HFFc6 (cell line): ENCODE results near the gene NEXN. TPM values are rescaled to one million over a fixed set of nuclear protein-coding genes. Genes with fewer than 3 reads are reported as not detected.

Source experiments
- DNase-seq: peaks from one replicate; pipeline ENCODE4 v3.0.0-alpha.2; 2018
- H3K27ac Mint-ChIP-seq: 2 replicates; pipeline ENCODE4 v1.8.0; 2020; ENCODE audit warnings: mild to moderate bottlenecking, mixed read lengths
- H3K27me3 Mint-ChIP-seq: 2 replicates; pipeline ENCODE4 v1.8.0; 2021; ENCODE audit warnings: mild to moderate bottlenecking, moderate library complexity, mixed read lengths; ENCODE audit not compliant: insufficient read depth
- H3K36me3 Mint-ChIP-seq: 2 replicates; pipeline ENCODE4 v1.8.0; 2021; ENCODE audit warnings: low read depth, mixed read lengths
- H3K4me1 Mint-ChIP-seq: 2 replicates; pipeline ENCODE4 v1.8.0; 2020; ENCODE audit warnings: low read depth, mixed read lengths
- H3K4me3 Mint-ChIP-seq: 2 replicates; pipeline ENCODE4 v1.8.0; 2020; ENCODE audit warnings: mild to moderate bottlenecking, moderate library complexity, mixed read lengths
- H3K9me3 Mint-ChIP-seq: 2 replicates; pipeline ENCODE4 v1.8.0; 2020; ENCODE audit warnings: mild to moderate bottlenecking, mixed read lengths
- CTCF ChIP-seq: fragments of 200-600 bp; sonication (generic); IDR thresholded peaks from 2 replicates; pipeline ENCODE4 v1.5.0; 2021; ENCODE audit warnings: antibody characterized with exemption, mild to moderate bottlenecking
- long read RNA-seq: library from polyadenylated mRNA; unstranded; transcript quantifications from one replicate; pipeline ENCODE4 v2.0.0, GENCODE V29; 2019
- total RNA-seq, 6 experiments: library from RNA; stranded (reverse); fragmentation: NEBNext Ultra II Directional; extraction: Animal tissue kit (Norgen Biotek cat#: 25700); gene quantifications; 2 replicates in 1 of 6; 3 replicates in 5 of 6; pipeline ENCODE4 v1.2.3, GENCODE V29; 2021

Gene NEXN
- total RNA-seq = 10 to 100 TPM; 51.9 to 64.6 (median 56.5) TPM
- long read RNA-seq, partial matches to known transcripts = 114 of 152 reads
- long read RNA-seq, other reads (novel, unspliced or antisense) = 34 of 152 reads

DNA sequence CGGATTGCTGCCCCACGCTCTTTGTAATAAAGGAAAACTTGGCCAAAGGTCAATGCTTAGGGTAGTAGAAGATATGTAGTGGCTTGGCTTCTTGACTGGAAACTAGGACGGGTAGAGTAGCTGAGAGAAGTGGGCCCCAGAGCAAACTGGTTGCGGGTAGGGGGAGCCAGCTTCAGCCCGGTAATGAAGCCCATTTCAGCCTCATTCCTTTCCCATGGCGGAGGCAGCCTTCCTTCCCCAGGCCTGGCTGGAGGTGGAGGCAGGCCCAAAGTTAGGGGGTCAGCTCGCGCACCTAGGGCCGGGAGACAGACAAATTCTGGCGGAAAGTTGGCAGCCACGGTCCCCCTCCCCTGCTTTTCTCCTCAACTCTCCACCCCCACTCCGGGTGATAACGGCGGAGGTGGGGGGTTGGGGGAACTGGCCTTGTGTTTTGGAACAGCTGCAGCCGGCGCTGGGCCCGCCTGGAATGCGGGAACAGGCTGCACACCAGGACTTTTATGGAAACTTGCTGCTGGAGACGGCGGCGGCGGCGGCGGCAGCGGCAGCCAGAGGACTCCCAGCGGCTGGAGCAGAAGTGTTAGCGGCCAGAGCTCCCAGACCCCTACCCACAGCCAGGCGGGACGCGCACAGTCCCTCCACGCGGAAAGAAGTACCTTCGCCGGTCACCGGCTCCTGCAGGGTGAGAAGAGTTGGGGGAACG, at the start of gene NEXN:
NEXN (plus strand) TSS at position 544 of the 700 bp plus-strand sequence. CDS start 27,483 bp downstream, outside the sequence.
- Mint-ChIP-seq H3K27ac (peak within 1 kb of the TSS; percentile 95), H3K9me3 (no peaks in the 10 kb centered on the region), H3K4me1 (peaks cover 64% of the 10 kb centered on the region), H3K27me3 (peaks cover 2% of the 10 kb centered on the region; the same call in 1 of the 2 replicates), H3K36me3 (peaks cover 48% of the 10 kb centered on the region), H3K4me3 (peak within 1 kb of the TSS; percentile 94)
- no peak for TF ChIP-seq CTCF
- DNase-seq = peak; percentile 67

- Mint-ChIP-seq H3K36me3 (no peaks in the 10 kb centered on the region), H3K4me1 (peaks cover 19% of the 10 kb centered on the region), H3K27me3 (no peaks in the 10 kb centered on the region; the same call in 1 of the 2 replicates), H3K27ac (peak overlapping the region; percentile 65; the same call in 1 of the 2 replicates), H3K4me3 (peak overlapping the region; percentile 63), H3K9me3 (no peaks in the 10 kb centered on the region)
- DNase-seq = no peak
- no peak for TF ChIP-seq CTCF
Measured at GRCh38 chr1:77841574-77841973, 46.9 kb upstream of the NEXN start.

GRCh38 chr1:77845951-77846350, 42.5 kb upstream of the NEXN start:
- H3K27ac Mint-ChIP-seq = no peak overlapping the region
- no peaks in the 10 kb centered on the region for H3K9me3 Mint-ChIP-seq
- H3K4me1 Mint-ChIP-seq = peaks cover 10% of the 10 kb centered on the region
- DNase-seq = no peak
- no peak overlapping the region for H3K4me3 Mint-ChIP-seq
- no peaks in the 10 kb centered on the region; the same call in 1 of the 2 replicates for H3K27me3 Mint-ChIP-seq
- TF ChIP-seq CTCF = no peak
- no peaks in the 10 kb centered on the region for H3K36me3 Mint-ChIP-seq

DNA sequence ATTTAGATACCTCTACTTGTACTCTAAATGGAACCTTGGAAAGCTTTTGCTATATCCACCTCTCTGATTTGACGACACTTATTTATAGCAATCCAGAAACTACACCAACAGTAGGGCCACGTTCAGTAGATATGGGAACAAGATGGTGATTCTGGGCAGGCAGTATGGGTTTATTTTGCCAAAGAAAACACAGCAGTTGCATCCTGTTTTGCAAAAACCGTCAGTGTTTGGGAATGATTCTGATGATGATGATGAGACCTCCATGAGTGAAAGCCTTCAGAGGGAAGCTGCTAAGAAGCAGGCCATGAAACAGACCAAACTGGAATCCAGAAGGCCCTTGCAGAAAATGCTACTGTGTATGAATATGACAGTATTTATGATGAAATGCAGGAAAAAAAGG, 41.5 kb upstream of the NEXN start:
- H3K4me3 Mint-ChIP-seq = no peak overlapping the region
- H3K27me3 Mint-ChIP-seq = no peaks in the 10 kb centered on the region
- no peaks in the 10 kb centered on the region for H3K9me3 Mint-ChIP-seq
- DNase-seq = no peak
- peaks cover 2% of the 10 kb centered on the region for H3K4me1 Mint-ChIP-seq
- H3K27ac Mint-ChIP-seq = no peak overlapping the region
- no peak for TF ChIP-seq CTCF
- H3K36me3 Mint-ChIP-seq = no peaks in the 10 kb centered on the region

GRCh38 chr1:77847621-77848080, 40.8 kb upstream of the NEXN start:
- no peak for DNase-seq
- H3K27ac Mint-ChIP-seq = no peak overlapping the region
- no peak for TF ChIP-seq CTCF
- H3K4me1 Mint-ChIP-seq = no peaks in the 10 kb centered on the region
- no peaks in the 10 kb centered on the region for H3K9me3 Mint-ChIP-seq
- no peaks in the 10 kb centered on the region for H3K27me3 Mint-ChIP-seq
- H3K4me3 Mint-ChIP-seq = no peak overlapping the region
- no peaks in the 10 kb centered on the region for H3K36me3 Mint-ChIP-seq
